Loucy (cell line): Measurements from ENCODE around the gene ALG5.

Experiments used
- H2AFZ ChIP-seq: fragments of 200-600 bp; sonication (generic); 2 replicates; pipeline ENCODE4 v1.6.0; 2016; ENCODE audit warnings: antibody characterized with exemption, mild to moderate bottlenecking, low read length, moderate library complexity
- H3F3A ChIP-seq: fragments of 200-600 bp; 2 replicates; pipeline ENCODE4 v1.6.0; 2016; ENCODE audit warnings: antibody characterized with exemption, low read depth, mild to moderate bottlenecking
- H3K27me3 ChIP-seq: fragments of 200-600 bp; sonication (generic); 2 replicates; pipeline ENCODE4 v1.6.1; 2014; ENCODE audit warnings: low read length, mild to moderate bottlenecking; ENCODE audit not compliant: insufficient read depth, poor library complexity, severe bottlenecking
- H3K36me3 ChIP-seq: fragments of 200-600 bp; sonication (generic); 2 replicates; pipeline ENCODE4 v1.6.1; 2016; ENCODE audit warnings: low read length; ENCODE audit not compliant: insufficient read depth
- H3K4me1 ChIP-seq: fragments of 200-600 bp; sonication (generic); 2 replicates; pipeline ENCODE4 v1.5.1; 2014; ENCODE audit warnings: low read length, mild to moderate bottlenecking; ENCODE audit not compliant: insufficient read depth, poor library complexity, severe bottlenecking
- H3K4me2 ChIP-seq: fragments of 200-600 bp; sonication (generic); 2 replicates; pipeline ENCODE4 v1.6.0; 2014; ENCODE audit warnings: antibody characterized with exemption, low read length, low read depth, mild to moderate bottlenecking; ENCODE audit not compliant: poor library complexity, severe bottlenecking
- H3K4me3 ChIP-seq: fragments of 200-600 bp; sonication (generic); 2 replicates; pipeline ENCODE4 v1.5.1; 2014; ENCODE audit warnings: low read length, mild to moderate bottlenecking, mixed read lengths; ENCODE audit not compliant: poor library complexity, severe bottlenecking
- H3K79me2 ChIP-seq: fragments of 200-600 bp; sonication (generic); 2 replicates; pipeline ENCODE4 v1.6.1; 2014; ENCODE audit warnings: low read length; ENCODE audit not compliant: insufficient read depth
- H3K9ac ChIP-seq: fragments of 200-600 bp; sonication (generic); 2 replicates; pipeline ENCODE4 v1.6.0; 2014; ENCODE audit warnings: mild to moderate bottlenecking, low read depth, low read length, moderate library complexity; ENCODE audit not compliant: poor library complexity, severe bottlenecking
- H3K9me2 ChIP-seq: fragments of 200-600 bp; sonication (generic); replicated peaks from 2 replicates; pipeline ENCODE4 v1.6.1; 2016; ENCODE audit warnings: low read depth, low read length, mixed read lengths
- H3K9me3 ChIP-seq: fragments of 200-600 bp; sonication (generic); 2 replicates; pipeline ENCODE4 v1.6.1; 2014; ENCODE audit warnings: mild to moderate bottlenecking, antibody characterized with exemption, low read length, low read depth; ENCODE audit not compliant: insufficient read depth
- H4K20me1 ChIP-seq: fragments of 200-600 bp; sonication (generic); 2 replicates; pipeline ENCODE4 v1.6.0; 2014; ENCODE audit warnings: antibody characterized with exemption, low read length, mild to moderate bottlenecking; ENCODE audit not compliant: insufficient read depth, poor library complexity, severe bottlenecking
- CTCF ChIP-seq: fragments of 200-600 bp; sonication (generic); conservative IDR thresholded peaks from 2 replicates; pipeline ENCODE4 v1.5.1; 2014; ENCODE audit warnings: mild to moderate bottlenecking, antibody characterized with exemption, low read length
- EZH2phosphoT487 ChIP-seq: fragments of 200-600 bp; IDR thresholded peaks from 2 replicates; pipeline ENCODE4 v1.6.1; 2018; ENCODE audit warnings: antibody characterized with exemption, mild to moderate bottlenecking, moderate library complexity, borderline replicate concordance

Gene ALG5

GRCh38 chr13:36954542-36954941 lies 44.6 kb downstream of the ALG5 start:
- Histone ChIP-seq H3K36me3 (peaks cover 53% of the 10 kb centered on the region; the same call in 1 of the 2 replicates), H4K20me1 (no peaks in the 10 kb centered on the region), H3K27me3 (no peaks in the 10 kb centered on the region), H3K4me2 (no peak overlapping the region), H3K4me1 (no peaks in the 10 kb centered on the region), H3K4me3 (no peak overlapping the region), H2AFZ (no peak overlapping the region), H3K9me3 (no peaks in the 10 kb centered on the region), H3F3A (no peaks in the 10 kb centered on the region), H3K79me2 (no peaks in the 10 kb centered on the region), H3K9me2 (no peaks in the 10 kb centered on the region), H3K9ac (no peak overlapping the region)
- no peak for TF ChIP-seq EZH2phosphoT487

GRCh38 chr13:36950920-36951319 lies 48.2 kb downstream of the ALG5 start:
- Histone ChIP-seq H3K4me3 (no peak overlapping the region), H3F3A (no peaks in the 10 kb centered on the region), H3K9me3 (no peaks in the 10 kb centered on the region), H2AFZ (no peak overlapping the region), H3K4me2 (no peak overlapping the region), H3K36me3 (peaks cover 58% of the 10 kb centered on the region; the same call in 1 of the 2 replicates), H3K9me2 (no peaks in the 10 kb centered on the region), H3K79me2 (no peaks in the 10 kb centered on the region), H3K27me3 (no peaks in the 10 kb centered on the region), H3K4me1 (no peaks in the 10 kb centered on the region), H4K20me1 (no peaks in the 10 kb centered on the region), H3K9ac (no peak overlapping the region)
- no peak for TF ChIP-seq CTCF
- no peak for TF ChIP-seq EZH2phosphoT487

GRCh38 chr13:36950330-36950729 lies 48.8 kb downstream of the ALG5 start:
- H3K9me3 ChIP-seq = no peaks in the 10 kb centered on the region
- H3K27me3 ChIP-seq = no peaks in the 10 kb centered on the region
- peaks cover 58% of the 10 kb centered on the region; the same call in 1 of the 2 replicates for H3K36me3 ChIP-seq

More at GRCh38 chr13:36950330-36950729, 48.8 kb downstream of the ALG5 start:
- no peaks in the 10 kb centered on the region for H4K20me1 ChIP-seq
- no peaks in the 10 kb centered on the region for H3K79me2 ChIP-seq
- H3K4me1 ChIP-seq = no peaks in the 10 kb centered on the region
- no peak overlapping the region for H3K9ac ChIP-seq
- H3K4me3 ChIP-seq = no peak overlapping the region
- no peak overlapping the region for H2AFZ ChIP-seq
- H3K4me2 ChIP-seq = no peak overlapping the region
- H3K9me2 ChIP-seq = no peaks in the 10 kb centered on the region
- no peaks in the 10 kb centered on the region for H3F3A ChIP-seq
- TF ChIP-seq EZH2phosphoT487 = no peak
- TF ChIP-seq CTCF = no peak
